Keratinocyte (primary cell): ENCODE measurements around the gene ADGRG4.
"Not testable (repeated sequence)": the region's sequence is repeated elsewhere in the genome, so short reads cannot be mapped to it uniquely, and the experiment has no call there.

Experiments
- EZH2 ChIP-seq: IDR thresholded peaks from one replicate; pipeline ENCODE4 v1.6.1; 2012; ENCODE audit warnings: inconsistent platforms, mild to moderate bottlenecking, low read length, moderate library complexity
- TF ChIP-seq, protein P1 (sequence below), 3 experiments: IDR thresholded peaks in 1 of 3; conservative IDR thresholded peaks in 1 of 3; optimal IDR thresholded peaks in 1 of 3; 2 replicates in 2 of 3; 3 replicates in 1 of 3; pipeline versions ENCODE3 to v1.5.1; 2011; ENCODE audit warnings: low read length in 3 of 3, mild to moderate bottlenecking in 3 of 3, moderate library complexity in 2 of 3, control low read depth in 1 of 3, inconsistent platforms in 1 of 3; ENCODE audit not compliant: insufficient read depth in 2 of 3; ENCODE audit errors: extremely low read depth in 1 of 3

DNA sequence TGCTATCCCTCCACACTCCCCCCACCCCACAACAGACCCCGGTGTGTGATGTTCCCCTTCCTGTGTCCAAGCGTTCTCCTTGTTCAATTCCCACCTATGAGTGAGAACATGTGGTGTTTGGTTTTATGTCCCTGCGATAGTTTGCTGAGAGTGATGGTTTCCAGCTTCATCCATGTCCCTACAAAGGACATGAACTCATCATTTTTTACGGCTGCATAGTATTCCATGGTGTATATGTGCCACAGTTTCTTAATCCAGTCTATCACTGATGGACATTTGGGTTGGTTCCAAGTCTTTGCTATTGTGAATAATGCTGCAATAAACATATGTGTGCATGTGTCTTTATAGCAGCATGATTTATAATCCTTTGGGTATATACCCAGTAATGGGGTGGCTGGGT, at the start of gene ADGRG4:
- not testable (repeated sequence) for TF ChIP-seq EZH2
- TF ChIP-seq, protein P1, sequence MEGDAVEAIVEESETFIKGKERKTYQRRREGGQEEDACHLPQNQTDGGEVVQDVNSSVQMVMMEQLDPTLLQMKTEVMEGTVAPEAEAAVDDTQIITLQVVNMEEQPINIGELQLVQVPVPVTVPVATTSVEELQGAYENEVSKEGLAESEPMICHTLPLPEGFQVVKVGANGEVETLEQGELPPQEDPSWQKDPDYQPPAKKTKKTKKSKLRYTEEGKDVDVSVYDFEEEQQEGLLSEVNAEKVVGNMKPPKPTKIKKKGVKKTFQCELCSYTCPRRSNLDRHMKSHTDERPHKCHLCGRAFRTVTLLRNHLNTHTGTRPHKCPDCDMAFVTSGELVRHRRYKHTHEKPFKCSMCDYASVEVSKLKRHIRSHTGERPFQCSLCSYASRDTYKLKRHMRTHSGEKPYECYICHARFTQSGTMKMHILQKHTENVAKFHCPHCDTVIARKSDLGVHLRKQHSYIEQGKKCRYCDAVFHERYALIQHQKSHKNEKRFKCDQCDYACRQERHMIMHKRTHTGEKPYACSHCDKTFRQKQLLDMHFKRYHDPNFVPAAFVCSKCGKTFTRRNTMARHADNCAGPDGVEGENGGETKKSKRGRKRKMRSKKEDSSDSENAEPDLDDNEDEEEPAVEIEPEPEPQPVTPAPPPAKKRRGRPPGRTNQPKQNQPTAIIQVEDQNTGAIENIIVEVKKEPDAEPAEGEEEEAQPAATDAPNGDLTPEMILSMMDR (optimal IDR thresholded peaks at IDR 0.05 in 1 of 3, IDR thresholded peaks at IDR 0.05 in 1 of 3, conservative IDR thresholded peaks at IDR 0.05 in 1 of 3; ENCODE audit: extremely low read depth in 1 of 3, insufficient read depth in 2 of 3, low read length in 3 of 3): not testable (repeated sequence)
